ENCODE data around the gene PNPLA2.

GRCh38 chr11:787084-787675, 31.5 kb upstream of the PNPLA2 start:
- TF ChIP-seq ZC3H10 (CRISPR knock-in tag; IDR thresholded peaks at IDR 0.05) (no peak), TOX (CRISPR knock-in tag; IDR thresholded peaks at IDR 0.05; ENCODE audit: borderline replicate concordance) (no peak), CREB5 (CRISPR knock-in tag; IDR thresholded peaks at IDR 0.05; ENCODE audit: low read depth) (no peak)
